ENCODE results near the gene SRSF4.

SRSF4 gene

DNA sequence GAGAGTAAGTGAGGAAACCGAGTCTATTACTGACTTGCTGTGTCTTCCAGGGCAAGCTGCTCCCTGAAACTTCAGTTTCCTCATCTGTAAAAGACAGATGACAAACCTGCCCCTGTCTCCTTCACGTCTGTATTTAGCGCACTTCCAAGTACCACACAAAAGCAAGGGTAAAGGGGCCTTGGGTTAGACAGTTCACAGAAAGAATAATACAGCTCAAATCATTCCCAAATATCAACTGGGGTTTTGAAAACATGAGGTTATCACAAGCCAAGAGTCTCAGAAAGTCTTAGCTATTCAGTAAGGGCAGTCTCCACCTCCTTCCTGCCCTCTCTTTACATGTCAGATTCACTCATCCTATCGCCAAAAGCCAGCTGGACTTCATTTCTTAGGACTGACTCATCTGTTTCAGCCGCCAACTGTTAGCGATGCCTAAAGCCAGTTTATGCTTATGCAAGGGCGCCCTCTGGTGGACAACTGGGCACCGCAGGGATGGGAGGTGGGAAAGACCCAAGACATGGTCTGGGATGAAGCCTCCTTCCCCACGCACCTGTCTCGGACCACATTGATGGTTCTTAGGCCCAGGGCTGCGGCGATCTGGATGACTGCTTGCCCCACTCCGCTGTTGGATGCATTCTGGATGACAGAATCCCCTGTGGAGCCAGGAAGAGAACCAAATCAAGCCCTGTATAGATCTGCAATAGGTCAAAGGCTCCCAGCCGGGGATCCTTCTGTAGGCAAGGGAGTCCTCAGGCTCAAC is 21.1 kb upstream of the SRSF4 start:
- Histone ChIP-seq H3K4me2 (ENCODE audit: low read length) (no peak overlapping the region), H3K9me3 (ENCODE audit: control insufficient read depth, low read length) (no peaks in the 10 kb centered on the region), H3K36me3 (ENCODE audit: control insufficient read depth, insufficient read depth, low read length) (no peaks in the 10 kb centered on the region), H3K27ac (peak overlapping the region; percentile 39), H3K4me1 (no peaks in the 10 kb centered on the region), H3K4me3 (ENCODE audit: low read depth, low read length) (no peak overlapping the region), H3K9ac (no peak overlapping the region), H3K79me2 (no peaks in the 10 kb centered on the region), H3K27me3 (ENCODE audit: control insufficient read depth, insufficient read depth, low read length) (no peaks in the 10 kb centered on the region), H2AFZ (peak overlapping the region; percentile 50)
- TF ChIP-seq, protein P1, sequence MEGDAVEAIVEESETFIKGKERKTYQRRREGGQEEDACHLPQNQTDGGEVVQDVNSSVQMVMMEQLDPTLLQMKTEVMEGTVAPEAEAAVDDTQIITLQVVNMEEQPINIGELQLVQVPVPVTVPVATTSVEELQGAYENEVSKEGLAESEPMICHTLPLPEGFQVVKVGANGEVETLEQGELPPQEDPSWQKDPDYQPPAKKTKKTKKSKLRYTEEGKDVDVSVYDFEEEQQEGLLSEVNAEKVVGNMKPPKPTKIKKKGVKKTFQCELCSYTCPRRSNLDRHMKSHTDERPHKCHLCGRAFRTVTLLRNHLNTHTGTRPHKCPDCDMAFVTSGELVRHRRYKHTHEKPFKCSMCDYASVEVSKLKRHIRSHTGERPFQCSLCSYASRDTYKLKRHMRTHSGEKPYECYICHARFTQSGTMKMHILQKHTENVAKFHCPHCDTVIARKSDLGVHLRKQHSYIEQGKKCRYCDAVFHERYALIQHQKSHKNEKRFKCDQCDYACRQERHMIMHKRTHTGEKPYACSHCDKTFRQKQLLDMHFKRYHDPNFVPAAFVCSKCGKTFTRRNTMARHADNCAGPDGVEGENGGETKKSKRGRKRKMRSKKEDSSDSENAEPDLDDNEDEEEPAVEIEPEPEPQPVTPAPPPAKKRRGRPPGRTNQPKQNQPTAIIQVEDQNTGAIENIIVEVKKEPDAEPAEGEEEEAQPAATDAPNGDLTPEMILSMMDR (IDR thresholded peaks at IDR 0.05): peak; percentile 84

DNA sequence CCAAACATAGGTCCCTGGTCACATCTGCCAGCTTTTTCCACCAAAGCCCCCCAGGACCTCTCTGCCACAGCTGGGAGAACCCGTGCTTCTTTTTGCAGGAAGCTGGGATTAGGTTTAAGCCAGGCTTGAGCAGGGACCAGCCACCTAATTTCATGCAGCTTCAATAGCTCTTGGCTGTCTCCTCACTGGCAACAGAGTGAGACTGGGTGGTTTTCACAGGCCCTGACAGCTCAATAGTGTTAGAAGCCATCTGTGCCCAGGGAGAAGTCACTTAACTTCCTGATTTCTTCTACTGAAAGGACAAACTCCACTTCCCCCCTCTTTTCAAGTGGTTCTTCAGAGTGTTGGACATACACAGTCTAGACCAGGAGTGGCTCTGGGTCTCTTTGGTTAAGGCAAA is 20.4 kb upstream of the SRSF4 start:
- peak overlapping the region; percentile 39 for H3K27ac ChIP-seq
- no peak overlapping the region for H3K9ac ChIP-seq
- H3K27me3 ChIP-seq (ENCODE audit: control insufficient read depth, insufficient read depth, low read length): no peaks in the 10 kb centered on the region
- no peaks in the 10 kb centered on the region for H3K36me3 ChIP-seq (ENCODE audit: control insufficient read depth, insufficient read depth, low read length)
- no peak overlapping the region for H3K4me2 ChIP-seq (ENCODE audit: low read length)
- H3K4me1 ChIP-seq: no peaks in the 10 kb centered on the region
- H3K79me2 ChIP-seq: no peaks in the 10 kb centered on the region
- H3K4me3 ChIP-seq (ENCODE audit: low read depth, low read length): no peak overlapping the region
- no peak overlapping the region for H2AFZ ChIP-seq
- H3K9me3 ChIP-seq (ENCODE audit: control insufficient read depth, low read length): no peaks in the 10 kb centered on the region
- TF ChIP-seq, protein P1 (IDR thresholded peaks at IDR 0.05): no peak

GRCh38 chr1:29201595-29202051 is 19.9 kb upstream of the SRSF4 start:
- Histone ChIP-seq H3K4me2 (ENCODE audit: low read length) (no peak overlapping the region), H3K27ac (no peak overlapping the region), H3K9me3 (ENCODE audit: control insufficient read depth, low read length) (no peaks in the 10 kb centered on the region), H3K4me1 (no peaks in the 10 kb centered on the region), H3K36me3 (ENCODE audit: control insufficient read depth, insufficient read depth, low read length) (no peaks in the 10 kb centered on the region), H3K9ac (no peak overlapping the region), H2AFZ (no peak overlapping the region), H3K27me3 (ENCODE audit: control insufficient read depth, insufficient read depth, low read length) (no peaks in the 10 kb centered on the region), H3K4me3 (ENCODE audit: low read depth, low read length) (no peak overlapping the region), H3K79me2 (no peaks in the 10 kb centered on the region)
- TF ChIP-seq, protein P1 (IDR thresholded peaks at IDR 0.05): no peak

- Histone ChIP-seq H3K79me2 (no peaks in the 10 kb centered on the region), H3K4me2 (ENCODE audit: low read length) (no peak overlapping the region), H3K4me3 (ENCODE audit: low read depth, low read length) (no peak overlapping the region), H3K27ac (no peak overlapping the region), H2AFZ (no peak overlapping the region), H3K36me3 (ENCODE audit: control insufficient read depth, insufficient read depth, low read length) (no peaks in the 10 kb centered on the region), H3K9ac (no peak overlapping the region), H3K27me3 (ENCODE audit: control insufficient read depth, insufficient read depth, low read length) (no peaks in the 10 kb centered on the region), H3K9me3 (ENCODE audit: control insufficient read depth, low read length) (no peaks in the 10 kb centered on the region), H3K4me1 (no peaks in the 10 kb centered on the region)
- TF ChIP-seq, protein P1 (IDR thresholded peaks at IDR 0.05): no peak
These were observed 19.4 kb upstream of the SRSF4 start for GRCh38 chr1:29200906-29201594.

Measured in parathyroid adenoma (tissue), 2 donors.